ENCODE data around the gene TPPP2. TPM values are rescaled to one million over a fixed set of nuclear protein-coding genes. Genes with fewer than 3 reads are reported as not detected.
"Not testable (repeated sequence)": the region's sequence is repeated elsewhere in the genome, so short reads cannot be mapped to it uniquely, and the experiment has no call there.

TPPP2 gene
- total RNA-seq, 2 donors from 2014 or later, result 0.28 to 0.58 TPM

- intact Hi-C loops (cut with DNase I, micrococcal nuclease), result no loop called here
- DNase-seq (no peak), ATAC-seq (no peak)
Observed at GRCh38 chr14:21032326-21033132, 2.5 kb downstream of the TPPP2 start.

DNA sequence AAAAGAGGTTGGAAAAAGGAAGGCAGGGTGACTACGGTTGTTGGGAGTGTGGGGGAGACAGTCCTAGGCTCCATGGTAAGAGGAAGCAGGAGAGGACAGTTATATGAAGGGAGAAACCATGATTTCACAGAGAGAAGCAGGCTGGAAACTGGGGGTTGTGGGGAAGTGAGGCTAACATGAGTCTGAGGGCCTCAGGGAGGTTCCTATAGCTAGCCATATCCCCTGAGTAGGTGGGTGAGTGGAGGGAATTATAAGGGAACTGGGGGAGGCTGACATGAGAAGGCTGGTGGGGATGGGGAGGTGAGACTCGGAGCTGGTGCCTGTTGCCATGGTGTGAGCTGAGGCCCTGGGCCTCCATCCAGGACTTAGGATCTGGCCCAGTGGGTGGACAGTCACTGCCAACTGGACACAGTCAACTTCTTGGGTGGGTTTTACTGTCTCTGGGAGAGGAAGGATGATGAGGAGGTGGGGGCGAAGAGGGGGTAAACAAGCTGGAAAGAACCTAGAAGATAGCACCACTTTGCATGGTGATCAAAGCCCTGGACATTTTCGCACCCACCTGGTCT is 3.2 kb downstream of the TPPP2 start:
- intact Hi-C loops (cut with DNase I, micrococcal nuclease), result no loop called here

DNA sequence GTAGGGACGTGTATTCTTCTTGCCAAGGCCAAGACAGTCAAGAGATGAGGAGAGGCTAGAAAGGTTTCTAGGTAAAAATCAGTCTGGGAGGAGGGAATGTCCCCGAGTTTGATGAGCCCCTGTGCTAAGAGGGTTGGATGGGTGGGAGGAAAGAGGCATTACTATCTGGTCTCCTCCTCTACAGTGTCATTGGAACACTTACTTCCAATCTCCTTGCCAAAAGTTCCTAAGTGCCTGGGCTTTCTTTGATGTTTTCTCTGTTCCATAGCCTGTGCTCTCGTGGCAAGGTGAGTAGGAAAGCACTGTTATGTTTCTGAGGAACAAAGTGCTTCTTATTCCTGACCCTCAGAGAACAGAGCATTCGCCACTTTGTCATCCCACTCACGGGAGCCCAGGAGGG is 4.7 kb downstream of the TPPP2 start, which contains the start of gene RNASE13:
Gene RNASE13, minus strand, starts transcription at position 101 of the 400 bp plus-strand sequence. CDS start 519 bp downstream, outside the sequence.
- intact Hi-C loops (cut with DNase I, micrococcal nuclease), result no loop called here
- DNase-seq (no peak), ATAC-seq (no peak)

More for the DNA sequence above, 3.2 kb downstream of the TPPP2 start:
- ATAC-seq, result no peak
- no peak for DNase-seq

DNA sequence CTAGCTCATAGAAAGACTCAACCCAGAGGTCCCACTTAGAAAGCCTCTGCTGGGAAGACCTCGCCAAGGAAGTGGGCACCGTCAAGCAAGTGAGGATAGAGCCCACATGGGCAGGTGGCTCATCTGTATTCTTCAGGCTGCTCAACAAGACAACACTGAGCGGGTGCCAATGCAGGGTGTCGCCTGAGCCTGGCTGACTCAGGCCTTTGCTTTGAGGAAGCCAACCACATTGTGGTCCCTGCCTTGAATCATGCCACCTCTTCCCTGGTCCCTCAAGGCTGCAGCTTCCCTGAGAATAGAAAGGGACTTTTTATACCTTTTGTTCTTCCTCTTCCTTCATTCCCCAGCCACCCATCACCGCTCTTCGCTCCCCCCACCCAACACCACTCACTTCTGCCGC is 6.7 kb downstream of the TPPP2 start:
- DNase-seq (no peak), ATAC-seq (no peak)
- intact Hi-C loops (cut with DNase I, micrococcal nuclease), result no loop called here

DNA sequence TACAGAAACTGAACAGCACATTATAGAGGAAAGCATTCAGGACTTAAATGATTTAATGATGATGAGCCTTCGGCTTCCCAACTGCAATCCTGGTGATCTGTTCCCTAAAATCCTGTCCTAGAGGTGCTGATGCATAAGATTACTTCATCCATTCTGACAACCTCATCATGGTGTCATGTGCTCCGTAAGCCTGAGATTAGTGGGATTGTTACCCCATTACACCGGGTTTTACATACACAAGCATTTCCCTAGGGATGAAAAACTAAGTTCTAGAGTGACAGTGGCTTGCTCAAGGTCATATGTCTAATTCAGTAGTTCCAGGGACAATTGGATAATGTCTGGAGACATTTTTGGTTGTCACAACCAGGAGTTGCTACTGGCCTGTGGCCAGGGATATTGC is 7.1 kb downstream of the TPPP2 start:
- ATAC-seq (no peak), DNase-seq (no peak)
- intact Hi-C loops (cut with DNase I, micrococcal nuclease), result no loop called here

GRCh38 chr14:21038441-21039422 is 8.7 kb downstream of the TPPP2 start:
- intact Hi-C loops (cut with DNase I, micrococcal nuclease), result no loop called here
- peak; percentile 87 for ATAC-seq

GRCh38 chr14:21039585-21040369 is 9.8 kb downstream of the TPPP2 start:
- intact Hi-C loops (cut with DNase I, micrococcal nuclease), result loop anchor here in 1 of 2 donors (5.0 kb wide), 1 partner anchor 182 kb away; no protein-coding TSS in a partner anchor
- peak; percentile 52 for ATAC-seq

More at GRCh38 chr14:21038441-21039422, 8.7 kb downstream of the TPPP2 start:
- peak; percentile 77 to 90 for DNase-seq

DNA sequence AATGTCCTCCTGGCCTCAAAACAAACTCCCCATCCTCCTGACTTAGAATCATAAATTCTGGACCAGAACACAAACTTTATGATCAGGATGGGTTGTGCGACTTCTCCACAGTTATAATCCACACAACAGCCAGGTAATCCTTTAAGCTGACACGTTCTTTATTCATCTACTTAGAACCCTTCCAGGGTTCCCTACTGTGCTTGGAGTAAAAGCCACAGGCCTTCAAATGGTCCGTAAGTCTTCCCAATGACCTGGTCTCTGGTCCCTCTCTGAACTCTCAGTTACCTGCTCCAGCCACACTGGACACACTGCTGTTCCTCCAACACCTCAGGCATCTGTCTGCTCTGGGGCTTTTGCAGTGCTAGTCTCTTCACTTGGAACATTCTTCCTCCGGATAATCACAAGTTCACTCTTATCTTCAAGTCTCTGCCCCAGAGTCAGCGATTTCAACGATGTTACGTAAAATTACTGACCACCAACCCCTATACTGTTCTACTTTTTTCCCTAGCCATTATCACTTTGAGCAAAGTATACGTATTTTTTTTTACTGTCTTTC is 10.4 kb downstream of the TPPP2 start:
- no peak for ATAC-seq
- intact Hi-C loops (cut with DNase I, micrococcal nuclease), result loop anchor here in 1 of 2 donors (5.0 kb wide), 1 partner anchor 183 kb away; no protein-coding TSS in a partner anchor
- no peak for DNase-seq

More at GRCh38 chr14:21039585-21040369, 9.8 kb downstream of the TPPP2 start:
- peak; percentile 44 to 55 for DNase-seq

DNA sequence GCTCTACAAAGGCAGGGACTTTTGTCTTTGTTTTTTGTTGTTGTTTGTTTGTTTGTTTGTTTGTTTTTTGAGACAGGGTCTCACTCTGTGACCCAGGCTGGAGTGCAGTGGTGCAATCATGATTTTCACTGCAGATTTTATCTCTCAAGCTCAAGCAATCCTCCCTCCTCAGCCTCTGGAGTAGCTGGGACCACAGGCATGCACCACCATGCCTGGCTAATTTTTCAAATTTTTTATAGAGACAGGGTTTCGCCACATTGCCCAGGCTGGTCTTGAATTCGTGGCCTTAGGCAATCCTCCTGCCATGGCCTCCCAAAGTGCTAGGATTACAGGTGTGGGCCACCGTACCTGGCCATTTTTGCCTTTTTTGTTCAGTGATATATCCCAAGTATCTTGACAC is 10.9 kb downstream of the TPPP2 start:
- intact Hi-C loops (cut with DNase I, micrococcal nuclease), result loop anchor here in 1 of 2 donors (5.0 kb wide), 1 partner anchor 184 kb away; no protein-coding TSS in a partner anchor

DNA sequence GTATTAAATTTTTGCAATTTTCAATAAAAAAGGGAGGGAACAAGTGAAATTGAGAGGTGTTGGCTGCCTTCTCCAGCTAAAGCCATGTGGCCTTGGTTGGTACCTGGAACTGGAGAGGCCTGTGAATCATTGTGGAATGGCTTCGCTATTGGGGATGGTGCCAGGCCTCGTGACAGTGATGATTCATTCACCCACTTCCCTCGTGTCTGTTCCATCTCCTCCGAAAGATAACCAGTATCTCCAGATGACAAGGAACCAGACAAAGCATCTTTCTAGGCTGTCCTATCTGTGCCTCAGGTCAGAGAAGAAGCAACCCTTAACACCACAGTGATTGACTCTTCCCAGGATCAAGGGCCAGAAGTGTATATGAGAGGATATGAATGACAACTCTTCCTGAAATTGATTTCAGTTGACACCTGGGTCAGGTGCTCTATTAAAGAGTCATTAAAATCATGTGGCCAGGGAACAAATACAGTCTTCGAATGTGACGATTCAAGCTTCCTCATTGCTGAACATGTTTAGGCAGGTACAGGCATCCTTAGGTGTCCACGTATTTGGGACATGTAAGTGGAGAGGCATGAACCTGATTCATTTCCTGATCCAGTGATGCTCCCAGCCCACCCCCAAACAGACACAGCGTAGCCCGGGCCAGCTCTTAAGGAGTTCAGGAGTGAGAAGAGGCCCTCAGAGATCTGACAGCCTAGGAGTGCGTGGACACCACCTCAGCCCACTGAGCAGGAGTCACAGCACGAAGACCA is 11.8 kb downstream of the TPPP2 start, which contains the start of gene RNASE7:
Gene RNASE7, plus strand, starts transcription at position 687 of the 758 bp plus-strand sequence. CDS start 631 bp downstream, outside the sequence.
- ATAC-seq, result no peak
- intact Hi-C loops (cut with DNase I, micrococcal nuclease), result loop anchor here in 1 of 2 donors (5.0 kb wide), 1 partner anchor 185 kb away; no protein-coding TSS in a partner anchor
- no peak for DNase-seq

More for the DNA sequence above, 10.9 kb downstream of the TPPP2 start:
- not testable (repeated sequence) for DNase-seq, ATAC-seq

- no peak for DNase-seq
- intact Hi-C loops (cut with DNase I, micrococcal nuclease), result loop anchor here in 1 of 2 donors (5.0 kb wide), 1 partner anchor 186 kb away; no protein-coding TSS in a partner anchor
- ATAC-seq, result no peak
Observed at GRCh38 chr14:21042918-21043317, 12.9 kb downstream of the TPPP2 start.

GRCh38 chr14:21043387-21043973 is 13.5 kb downstream of the TPPP2 start:
- ATAC-seq (no peak), DNase-seq (no peak)
- intact Hi-C loops (cut with DNase I, micrococcal nuclease), result loop anchor here in 1 of 2 donors (5.0 kb wide), 1 partner anchor 186 kb away; no protein-coding TSS in a partner anchor

GRCh38 chr14:21043974-21044618 is 14.1 kb downstream of the TPPP2 start:
- intact Hi-C loops (cut with DNase I, micrococcal nuclease), result loop anchor here in 1 of 2 donors (5.0 kb wide), 1 partner anchor 187 kb away; no protein-coding TSS in a partner anchor
- DNase-seq, result no peak
- peak; percentile 79 for ATAC-seq

DNA sequence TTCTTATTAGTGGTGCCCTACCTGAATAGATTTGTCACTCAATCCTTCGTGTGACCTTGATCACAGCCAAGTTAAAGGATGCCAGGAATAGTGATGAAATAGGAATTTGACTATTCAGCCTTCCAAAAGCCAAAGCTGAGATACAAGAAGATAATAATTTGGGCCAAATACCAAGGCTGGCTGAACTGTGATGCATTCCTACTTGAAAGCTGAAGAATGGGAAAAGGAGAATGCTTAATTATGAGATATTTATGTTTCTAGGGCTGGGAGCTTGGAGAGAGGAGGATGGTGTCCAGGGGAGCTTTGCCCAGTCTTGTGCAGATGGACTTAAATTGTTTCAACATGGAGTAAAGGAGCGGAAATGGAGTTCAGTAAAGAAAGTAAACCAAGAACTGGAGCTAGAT is 17.4 kb downstream of the TPPP2 start:
- no peak for DNase-seq
- intact Hi-C loops (cut with DNase I, micrococcal nuclease), result no loop called here
- no peak for ATAC-seq

DNA sequence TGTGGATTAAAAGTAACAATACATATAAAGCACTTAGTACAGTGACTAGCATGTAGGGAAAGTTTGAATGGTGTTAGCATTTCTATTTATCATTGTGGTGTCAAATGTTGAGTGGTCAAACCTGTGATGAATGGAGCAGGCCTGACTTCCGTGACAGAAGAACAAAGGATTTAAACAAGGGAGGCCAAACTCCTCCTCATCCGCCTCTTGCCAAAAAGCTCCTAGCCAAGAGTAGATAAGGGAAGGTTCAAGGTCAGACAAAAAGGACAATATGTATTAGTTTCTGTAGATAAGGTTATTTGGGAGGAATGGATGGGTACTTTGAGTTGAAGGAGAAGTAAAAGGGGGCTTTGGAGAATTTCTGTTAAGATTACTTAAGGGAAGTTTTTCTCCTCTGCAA is 18.6 kb downstream of the TPPP2 start:
- ATAC-seq (no peak), DNase-seq (no peak)
- intact Hi-C loops (cut with DNase I, micrococcal nuclease), result no loop called here

DNA sequence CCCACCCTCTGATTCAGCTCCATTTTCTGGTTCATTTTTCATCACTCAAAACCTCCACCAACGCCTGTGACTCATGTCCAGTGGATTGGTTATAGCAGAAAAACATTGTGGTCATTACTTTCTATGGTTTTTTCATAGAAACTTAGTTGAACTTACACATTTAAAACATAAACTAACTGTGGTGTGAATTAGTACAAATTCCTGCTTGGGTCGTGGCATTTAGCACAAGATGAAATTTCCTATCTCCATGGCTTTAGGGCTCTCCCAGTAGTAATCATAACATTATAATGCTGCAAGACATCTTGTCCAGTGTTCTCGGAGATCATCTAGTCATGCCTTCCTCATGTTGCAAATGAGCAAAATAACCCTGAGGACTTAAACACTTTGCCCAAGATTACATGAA is 19.3 kb downstream of the TPPP2 start:
- intact Hi-C loops (cut with DNase I, micrococcal nuclease), result no loop called here
- ATAC-seq, result no peak
- DNase-seq, result no peak
